Measurements from ENCODE around the gene RGS10.

DNA sequence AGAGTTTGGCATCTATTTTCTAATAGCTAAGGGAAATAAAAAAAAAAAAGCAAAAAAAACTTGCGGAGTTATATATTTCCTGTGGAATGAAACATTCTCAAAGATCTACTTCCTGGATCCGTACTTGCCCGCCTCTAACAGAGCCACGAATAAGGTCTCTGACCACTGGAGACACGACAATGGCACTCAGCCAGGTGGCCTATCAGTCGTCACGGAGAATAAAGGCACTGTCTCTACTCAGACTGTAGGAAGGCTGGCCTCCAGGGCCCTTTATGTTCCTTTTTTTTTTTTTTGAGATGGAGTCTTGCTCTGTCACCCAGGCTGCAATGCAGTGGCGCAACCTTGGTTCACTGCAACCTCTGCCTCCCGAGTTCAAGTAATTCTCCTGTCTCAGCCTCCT is 58.7 kb downstream of the RGS10 start:
- TF ChIP-seq, protein P1, sequence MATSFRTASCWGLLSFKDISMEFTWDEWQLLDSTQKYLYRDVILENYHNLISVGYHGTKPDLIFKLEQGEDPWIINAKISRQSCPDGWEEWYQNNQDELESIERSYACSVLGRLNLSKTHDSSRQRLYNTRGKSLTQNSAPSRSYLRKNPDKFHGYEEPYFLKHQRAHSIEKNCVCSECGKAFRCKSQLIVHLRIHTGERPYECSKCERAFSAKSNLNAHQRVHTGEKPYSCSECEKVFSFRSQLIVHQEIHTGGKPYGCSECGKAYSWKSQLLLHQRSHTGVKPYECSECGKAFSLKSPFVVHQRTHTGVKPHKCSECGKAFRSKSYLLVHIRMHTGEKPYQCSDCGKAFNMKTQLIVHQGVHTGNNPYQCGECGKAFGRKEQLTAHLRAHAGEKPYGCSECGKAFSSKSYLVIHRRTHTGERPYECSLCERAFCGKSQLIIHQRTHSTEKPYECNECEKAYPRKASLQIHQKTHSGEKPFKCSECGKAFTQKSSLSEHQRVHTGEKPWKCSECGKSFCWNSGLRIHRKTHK (tag by site-specific recombination; IDR thresholded peaks at IDR 0.05), result no peak
- no peak for TF ChIP-seq ZNF777 (tag by site-specific recombination; IDR thresholded peaks at IDR 0.05; ENCODE audit: borderline replicate concordance)
- no peak for TF ChIP-seq RBAK (tag by site-specific recombination; IDR thresholded peaks at IDR 0.05)
- TF ChIP-seq ZNF184 (tag by site-specific recombination; IDR thresholded peaks at IDR 0.05), result no peak
- no peak for TF ChIP-seq ZNF292 (tag by site-specific recombination; IDR thresholded peaks at IDR 0.05; ENCODE audit: borderline replicate concordance, low read depth)
- no peak for TF ChIP-seq ZNF785 (tag by site-specific recombination; IDR thresholded peaks at IDR 0.05)
- TF ChIP-seq ZNF221 (tag by site-specific recombination; IDR thresholded peaks at IDR 0.05; ENCODE audit: borderline replicate concordance), result no peak
- TF ChIP-seq, protein P2, sequence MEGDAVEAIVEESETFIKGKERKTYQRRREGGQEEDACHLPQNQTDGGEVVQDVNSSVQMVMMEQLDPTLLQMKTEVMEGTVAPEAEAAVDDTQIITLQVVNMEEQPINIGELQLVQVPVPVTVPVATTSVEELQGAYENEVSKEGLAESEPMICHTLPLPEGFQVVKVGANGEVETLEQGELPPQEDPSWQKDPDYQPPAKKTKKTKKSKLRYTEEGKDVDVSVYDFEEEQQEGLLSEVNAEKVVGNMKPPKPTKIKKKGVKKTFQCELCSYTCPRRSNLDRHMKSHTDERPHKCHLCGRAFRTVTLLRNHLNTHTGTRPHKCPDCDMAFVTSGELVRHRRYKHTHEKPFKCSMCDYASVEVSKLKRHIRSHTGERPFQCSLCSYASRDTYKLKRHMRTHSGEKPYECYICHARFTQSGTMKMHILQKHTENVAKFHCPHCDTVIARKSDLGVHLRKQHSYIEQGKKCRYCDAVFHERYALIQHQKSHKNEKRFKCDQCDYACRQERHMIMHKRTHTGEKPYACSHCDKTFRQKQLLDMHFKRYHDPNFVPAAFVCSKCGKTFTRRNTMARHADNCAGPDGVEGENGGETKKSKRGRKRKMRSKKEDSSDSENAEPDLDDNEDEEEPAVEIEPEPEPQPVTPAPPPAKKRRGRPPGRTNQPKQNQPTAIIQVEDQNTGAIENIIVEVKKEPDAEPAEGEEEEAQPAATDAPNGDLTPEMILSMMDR (tag by site-specific recombination; IDR thresholded peaks at IDR 0.05), result no peak
- no peak for TF ChIP-seq ZBTB8A (tag by site-specific recombination; IDR thresholded peaks at IDR 0.05)
- TF ChIP-seq, protein P3, sequence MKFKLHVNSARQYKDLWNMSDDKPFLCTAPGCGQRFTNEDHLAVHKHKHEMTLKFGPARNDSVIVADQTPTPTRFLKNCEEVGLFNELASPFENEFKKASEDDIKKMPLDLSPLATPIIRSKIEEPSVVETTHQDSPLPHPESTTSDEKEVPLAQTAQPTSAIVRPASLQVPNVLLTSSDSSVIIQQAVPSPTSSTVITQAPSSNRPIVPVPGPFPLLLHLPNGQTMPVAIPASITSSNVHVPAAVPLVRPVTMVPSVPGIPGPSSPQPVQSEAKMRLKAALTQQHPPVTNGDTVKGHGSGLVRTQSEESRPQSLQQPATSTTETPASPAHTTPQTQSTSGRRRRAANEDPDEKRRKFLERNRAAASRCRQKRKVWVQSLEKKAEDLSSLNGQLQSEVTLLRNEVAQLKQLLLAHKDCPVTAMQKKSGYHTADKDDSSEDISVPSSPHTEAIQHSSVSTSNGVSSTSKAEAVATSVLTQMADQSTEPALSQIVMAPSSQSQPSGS (tag by site-specific recombination; IDR thresholded peaks at IDR 0.05; ENCODE audit: low read depth), result no peak
- no peak for TF ChIP-seq ZNF394 (tag by site-specific recombination; IDR thresholded peaks at IDR 0.05; ENCODE audit: borderline replicate concordance)
- TF ChIP-seq, protein P4, sequence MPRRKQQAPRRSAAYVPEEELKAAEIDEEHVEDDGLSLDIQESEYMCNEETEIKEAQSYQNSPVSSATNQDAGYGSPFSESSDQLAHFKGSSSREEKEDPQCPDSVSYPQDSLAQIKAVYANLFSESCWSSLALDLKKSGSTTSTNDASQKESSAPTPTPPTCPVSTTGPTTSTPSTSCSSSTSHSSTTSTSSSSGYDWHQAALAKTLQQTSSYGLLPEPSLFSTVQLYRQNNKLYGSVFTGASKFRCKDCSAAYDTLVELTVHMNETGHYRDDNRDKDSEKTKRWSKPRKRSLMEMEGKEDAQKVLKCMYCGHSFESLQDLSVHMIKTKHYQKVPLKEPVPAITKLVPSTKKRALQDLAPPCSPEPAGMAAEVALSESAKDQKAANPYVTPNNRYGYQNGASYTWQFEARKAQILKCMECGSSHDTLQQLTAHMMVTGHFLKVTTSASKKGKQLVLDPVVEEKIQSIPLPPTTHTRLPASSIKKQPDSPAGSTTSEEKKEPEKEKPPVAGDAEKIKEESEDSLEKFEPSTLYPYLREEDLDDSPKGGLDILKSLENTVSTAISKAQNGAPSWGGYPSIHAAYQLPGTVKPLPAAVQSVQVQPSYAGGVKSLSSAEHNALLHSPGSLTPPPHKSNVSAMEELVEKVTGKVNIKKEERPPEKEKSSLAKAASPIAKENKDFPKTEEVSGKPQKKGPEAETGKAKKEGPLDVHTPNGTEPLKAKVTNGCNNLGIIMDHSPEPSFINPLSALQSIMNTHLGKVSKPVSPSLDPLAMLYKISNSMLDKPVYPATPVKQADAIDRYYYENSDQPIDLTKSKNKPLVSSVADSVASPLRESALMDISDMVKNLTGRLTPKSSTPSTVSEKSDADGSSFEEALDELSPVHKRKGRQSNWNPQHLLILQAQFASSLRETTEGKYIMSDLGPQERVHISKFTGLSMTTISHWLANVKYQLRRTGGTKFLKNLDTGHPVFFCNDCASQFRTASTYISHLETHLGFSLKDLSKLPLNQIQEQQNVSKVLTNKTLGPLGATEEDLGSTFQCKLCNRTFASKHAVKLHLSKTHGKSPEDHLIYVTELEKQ (tag by site-specific recombination; IDR thresholded peaks at IDR 0.05; ENCODE audit: borderline replicate concordance), result no peak
- TF ChIP-seq ZNF157 (tag by site-specific recombination; IDR thresholded peaks at IDR 0.05), result no peak

All from HEK293 (cell line).